BE2C (cell line): ENCODE results near the gene VAV2.

ENCODE experiments used
- DNase-seq: peaks from one replicate; pipeline ENCODE4 v3.0.0-alpha.2; 2020
- H3K27me3 ChIP-seq: fragments of 250-450 bp; sonication (Bioruptor Pico); 2 replicates; pipeline ENCODE4 v1.5.1; 2020; ENCODE audit warnings: mild to moderate bottlenecking
- H3K36me3 ChIP-seq: fragments of 250-450 bp; sonication (Bioruptor Pico); 2 replicates; pipeline ENCODE4 v1.5.1; 2020; ENCODE audit warnings: mild to moderate bottlenecking
- H3K4me1 ChIP-seq: fragments of 250-450 bp; sonication (Bioruptor Pico); 2 replicates; pipeline ENCODE4 v1.5.1; 2020
- H3K4me3 ChIP-seq: 2 replicates; pipeline ENCODE4 v1.5.1; 2011; ENCODE audit warnings: low read depth, low read length
- H3K9me3 ChIP-seq: fragments of 250-450 bp; sonication (Bioruptor Pico); 2 replicates; pipeline ENCODE4 v1.5.1; 2020
- CTCF ChIP-seq: IDR thresholded peaks from 2 replicates; pipeline ENCODE4 v1.5.1; 2012; ENCODE audit warnings: mild to moderate bottlenecking, low read depth, low read length

VAV2 gene

GRCh38 chr9:133792721-133793470, 199.2 kb downstream of the VAV2 start:
- TF ChIP-seq CTCF, result peak; percentile 89
- no peaks in the 10 kb centered on the region for H3K27me3 ChIP-seq
- DNase-seq, result peak; percentile 73
- H3K4me3 ChIP-seq, result no peak overlapping the region
- peaks cover 20% of the 10 kb centered on the region for H3K4me1 ChIP-seq
- H3K36me3 ChIP-seq, result peaks cover 36% of the 10 kb centered on the region
- H3K9me3 ChIP-seq, result no peaks in the 10 kb centered on the region

- no peak for TF ChIP-seq CTCF
- no peak overlapping the region for H3K4me3 ChIP-seq
- no peaks in the 10 kb centered on the region for H3K27me3 ChIP-seq
- peaks cover 30% of the 10 kb centered on the region for H3K36me3 ChIP-seq
- H3K4me1 ChIP-seq, result peaks cover 22% of the 10 kb centered on the region
- H3K9me3 ChIP-seq, result no peaks in the 10 kb centered on the region
- DNase-seq, result no peak
These were observed 200.1 kb downstream of the VAV2 start for GRCh38 chr9:133791735-133792649.

- Histone ChIP-seq H3K9me3 (no peaks in the 10 kb centered on the region), H3K4me1 (peaks cover 22% of the 10 kb centered on the region), H3K4me3 (no peak overlapping the region), H3K36me3 (peaks cover 30% of the 10 kb centered on the region), H3K27me3 (no peaks in the 10 kb centered on the region)
- TF ChIP-seq CTCF, result no peak
- DNase-seq, result no peak
These were observed 201.1 kb downstream of the VAV2 start for GRCh38 chr9:133791069-133791468.

GRCh38 chr9:133789778-133790177, 202.3 kb downstream of the VAV2 start:
- no peak for TF ChIP-seq CTCF
- Histone ChIP-seq H3K36me3 (peaks cover 33% of the 10 kb centered on the region), H3K9me3 (no peaks in the 10 kb centered on the region), H3K4me3 (no peak overlapping the region), H3K27me3 (no peaks in the 10 kb centered on the region), H3K4me1 (peaks cover 22% of the 10 kb centered on the region)
- DNase-seq, result no peak

- H3K9me3 ChIP-seq, result no peaks in the 10 kb centered on the region
- no peak for TF ChIP-seq CTCF
- H3K27me3 ChIP-seq, result no peaks in the 10 kb centered on the region
- peaks cover 39% of the 10 kb centered on the region for H3K36me3 ChIP-seq
- H3K4me3 ChIP-seq, result no peak overlapping the region
- peaks cover 22% of the 10 kb centered on the region for H3K4me1 ChIP-seq
- DNase-seq, result peak; percentile 74
These were observed 203.1 kb downstream of the VAV2 start for GRCh38 chr9:133788819-133789717.
